SU-DHL-6 (cell line): Measurements from ENCODE around the gene TEX35.

Experiments
- H2AFZ ChIP-seq: fragments of 200-600 bp; sonication (generic); 2 replicates; pipeline ENCODE4 v1.6.1; 2014; ENCODE audit warnings: low read depth, mild to moderate bottlenecking, moderate library complexity, mixed read lengths, antibody characterized with exemption, low read length; ENCODE audit not compliant: severe bottlenecking
- H3F3A ChIP-seq: fragments of 200-600 bp; shearing (Covaris generic); 2 replicates; pipeline ENCODE4 v1.6.0; 2016; ENCODE audit warnings: antibody characterized with exemption, mild to moderate bottlenecking; ENCODE audit not compliant: insufficient read depth
- H3K27ac ChIP-seq: fragments of 200-600 bp; sonication (generic); 2 replicates; pipeline ENCODE4 v1.5.1; 2016; ENCODE audit warnings: low read depth, mild to moderate bottlenecking, low read length, moderate library complexity, mixed read lengths
- H3K27me3 ChIP-seq: fragments of 200-600 bp; sonication (generic), shearing (Covaris generic); 2 replicates; pipeline ENCODE4 v1.6.0; 2014; ENCODE audit warnings: mild to moderate bottlenecking, low read length
- H3K36me3 ChIP-seq: fragments of 200-600 bp; sonication (generic); 2 replicates; pipeline ENCODE4 v1.6.1; 2014; ENCODE audit warnings: mild to moderate bottlenecking, low read length, mixed read lengths
- H3K4me2 ChIP-seq: fragments of 300-600, 200-600 bp; shearing (Covaris generic), sonication (generic); 2 replicates; pipeline ENCODE4 v1.6.0; 2014; ENCODE audit warnings: low read length, low read depth, mild to moderate bottlenecking; ENCODE audit not compliant: poor library complexity, severe bottlenecking
- H3K4me3 ChIP-seq: fragments of 200-600 bp; sonication (generic); 2 replicates; pipeline ENCODE4 v1.5.1; 2014; ENCODE audit warnings: antibody characterized with exemption, low read length, mild to moderate bottlenecking, mixed read lengths; ENCODE audit not compliant: insufficient read depth, poor library complexity, severe bottlenecking
- H3K79me2 ChIP-seq: fragments of 200-600 bp; sonication (generic); 2 replicates; pipeline ENCODE4 v1.6.1; 2014; ENCODE audit warnings: mild to moderate bottlenecking, low read length, moderate library complexity; ENCODE audit not compliant: insufficient read depth
- H3K9ac ChIP-seq: fragments of 200-600 bp; sonication (generic); 2 replicates; pipeline ENCODE4 v1.7.0; 2014; ENCODE audit warnings: mild to moderate bottlenecking, low read length
- H3K9me2 ChIP-seq: fragments of 200-600 bp; sonication (generic); replicated peaks from 2 replicates; pipeline ENCODE4 v1.6.1; 2014; ENCODE audit warnings: low read length; ENCODE audit not compliant: insufficient read depth
- H3K9me3 ChIP-seq: fragments of 200-600 bp; sonication (generic); 2 replicates; pipeline ENCODE4 v1.6.1; 2014; ENCODE audit warnings: low read length, mixed read lengths; ENCODE audit not compliant: insufficient read depth
- H4K20me1 ChIP-seq: fragments of 200-600 bp; sonication (generic); 2 replicates; pipeline ENCODE4 v1.6.1; 2014; ENCODE audit warnings: low read depth, mild to moderate bottlenecking, antibody characterized with exemption, low read length, moderate library complexity, mixed read lengths
- CTCF ChIP-seq: fragments of 200-600 bp; sonication (generic); IDR thresholded peaks from one replicate; pipeline ENCODE4 v1.5.1; 2017; ENCODE audit warnings: antibody characterized with exemption, mild to moderate bottlenecking, low read length, moderate library complexity; ENCODE audit not compliant: insufficient read depth, poor library complexity, severe bottlenecking
- EZH2phosphoT487 ChIP-seq: fragments of 200-600 bp; sonication (generic), shearing (Covaris generic); conservative IDR thresholded peaks from 2 replicates; pipeline ENCODE4 v1.6.1; 2018; ENCODE audit warnings: mild to moderate bottlenecking, antibody characterized with exemption, low read length, moderate library complexity, mixed read lengths

The TEX35 gene

DNA sequence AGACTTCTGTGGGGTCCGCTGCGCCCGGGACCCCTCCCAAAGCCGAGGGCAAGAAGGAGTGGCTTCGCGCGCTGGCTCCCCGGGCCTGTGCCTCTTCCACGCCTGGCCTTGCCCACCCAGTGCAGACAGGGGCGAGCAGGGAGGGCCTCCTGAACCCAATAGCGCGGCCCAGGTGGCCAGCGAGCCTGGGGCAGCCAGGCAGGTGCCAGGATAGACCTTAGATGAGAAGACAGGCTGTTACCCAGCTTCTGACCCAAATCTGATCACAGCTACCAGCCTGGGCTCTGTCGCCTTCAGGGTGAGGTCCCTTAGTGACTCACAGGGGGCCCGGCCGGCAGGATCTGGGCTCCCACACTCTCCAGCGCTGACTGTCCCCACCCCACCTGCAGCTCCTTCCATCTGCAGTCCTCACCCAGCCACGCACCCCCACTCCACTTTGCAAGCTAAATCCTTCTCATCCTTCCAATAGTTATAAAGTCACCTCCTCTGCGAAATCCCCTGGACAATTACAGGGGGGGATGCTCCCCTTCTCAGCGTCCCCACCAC, 25.8 kb upstream of the TEX35 start:
- H3K9me3 ChIP-seq = no peaks in the 10 kb centered on the region
- no peaks in the 10 kb centered on the region for H3F3A ChIP-seq
- no peaks in the 10 kb centered on the region for H3K9me2 ChIP-seq
- no peaks in the 10 kb centered on the region for H3K36me3 ChIP-seq
- TF ChIP-seq CTCF = no peak
- no peak for TF ChIP-seq EZH2phosphoT487
- H3K79me2 ChIP-seq = no peaks in the 10 kb centered on the region
- H3K27ac ChIP-seq = no peak overlapping the region
- H4K20me1 ChIP-seq = no peaks in the 10 kb centered on the region
- H3K9ac ChIP-seq = no peak overlapping the region
- H3K4me2 ChIP-seq = no peak overlapping the region
- no peak overlapping the region for H3K4me3 ChIP-seq
- no peaks in the 10 kb centered on the region for H3K27me3 ChIP-seq
- no peak overlapping the region for H2AFZ ChIP-seq

DNA sequence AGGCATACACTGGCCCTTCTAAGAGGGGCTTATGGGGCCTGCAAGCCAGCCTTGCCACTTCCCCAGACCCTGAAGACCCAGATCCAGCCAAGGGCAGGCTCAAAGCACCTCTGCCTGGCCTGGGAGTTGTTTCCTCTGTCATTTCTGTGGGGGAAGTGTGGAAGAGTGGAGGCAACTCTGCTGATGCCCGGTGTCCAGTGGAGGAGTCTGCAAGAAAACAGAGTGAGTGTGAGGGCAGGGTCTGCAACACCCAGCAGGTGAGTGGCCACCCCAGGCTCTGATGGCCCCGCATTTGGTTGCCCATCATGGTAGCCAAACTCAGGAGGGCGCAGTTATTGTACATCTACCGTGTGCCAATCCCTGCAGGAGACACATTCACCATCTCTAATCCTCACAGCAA, 24.5 kb upstream of the TEX35 start:
- H4K20me1 ChIP-seq = no peaks in the 10 kb centered on the region
- no peaks in the 10 kb centered on the region for H3K36me3 ChIP-seq
- H3K9me3 ChIP-seq = no peaks in the 10 kb centered on the region
- H3K4me2 ChIP-seq = no peak overlapping the region
- no peaks in the 10 kb centered on the region for H3K79me2 ChIP-seq
- H3F3A ChIP-seq = no peaks in the 10 kb centered on the region
- H3K27ac ChIP-seq = no peak overlapping the region
- H3K4me3 ChIP-seq = no peak overlapping the region
- TF ChIP-seq CTCF (no peak), EZH2phosphoT487 (no peak)
- H3K9me2 ChIP-seq = no peaks in the 10 kb centered on the region
- H3K27me3 ChIP-seq = no peaks in the 10 kb centered on the region
- H2AFZ ChIP-seq = no peak overlapping the region
- H3K9ac ChIP-seq = no peak overlapping the region

- Histone ChIP-seq H3K9me2 (no peaks in the 10 kb centered on the region), H3F3A (no peaks in the 10 kb centered on the region), H3K27ac (no peak overlapping the region), H3K27me3 (no peaks in the 10 kb centered on the region), H3K9ac (no peak overlapping the region), H3K79me2 (no peaks in the 10 kb centered on the region), H2AFZ (no peak overlapping the region), H3K9me3 (no peaks in the 10 kb centered on the region), H3K36me3 (no peaks in the 10 kb centered on the region), H3K4me3 (no peak overlapping the region), H3K4me2 (no peak overlapping the region), H4K20me1 (no peaks in the 10 kb centered on the region)
- no peak for TF ChIP-seq CTCF
- TF ChIP-seq EZH2phosphoT487 = no peak
Observed at GRCh38 chr1:178489399-178489798, 23.5 kb upstream of the TEX35 start.

DNA sequence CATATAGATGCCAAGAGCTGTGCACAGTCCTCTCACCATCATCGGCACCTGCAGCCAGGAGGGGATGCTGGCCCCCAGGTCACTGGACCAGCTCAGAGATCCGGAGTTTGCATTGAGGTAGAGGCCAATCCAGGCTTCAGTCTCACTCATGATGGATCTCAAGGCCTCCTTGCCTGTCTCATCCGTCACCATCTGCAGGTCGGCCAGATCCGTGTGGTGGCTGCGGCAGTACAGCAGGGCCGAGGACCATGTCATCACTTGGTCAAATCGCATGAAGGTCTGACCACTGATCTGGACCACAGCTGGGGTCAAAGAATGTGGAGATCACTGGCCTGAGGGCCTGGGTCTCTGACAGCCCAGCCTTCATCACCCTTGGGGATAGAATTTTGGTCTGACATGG, 22.8 kb upstream of the TEX35 start:
- no peak overlapping the region for H2AFZ ChIP-seq
- H3K4me3 ChIP-seq = no peak overlapping the region
- H3K4me2 ChIP-seq = no peak overlapping the region
- no peaks in the 10 kb centered on the region for H3K9me2 ChIP-seq
- H3K27ac ChIP-seq = no peak overlapping the region
- no peaks in the 10 kb centered on the region for H3K79me2 ChIP-seq
- H3K9me3 ChIP-seq = no peaks in the 10 kb centered on the region
- H4K20me1 ChIP-seq = no peaks in the 10 kb centered on the region
- H3F3A ChIP-seq = no peaks in the 10 kb centered on the region
- no peaks in the 10 kb centered on the region for H3K27me3 ChIP-seq
- no peaks in the 10 kb centered on the region for H3K36me3 ChIP-seq
- no peak overlapping the region for H3K9ac ChIP-seq
- no peak for TF ChIP-seq EZH2phosphoT487
- TF ChIP-seq CTCF = no peak
